GM21717 (cell line): ENCODE data around the gene DYRK1A.

Experiments used
- ATAC-seq: cut with Tn5 transposase; IDR thresholded peaks from one replicate; pipeline ENCODE4 v1.9.1; 2021; ENCODE audit warnings: mild to moderate bottlenecking, moderate library complexity; ENCODE audit not compliant: unreplicated experiment

Gene DYRK1A

GRCh38 chr21:37474342-37474741, 107.8 kb downstream of the DYRK1A start:
- ATAC-seq, result no peak

- no peak for ATAC-seq
Observed at GRCh38 chr21:37475186-37475868, 108.8 kb downstream of the DYRK1A start.

GRCh38 chr21:37478794-37479193, 112.2 kb downstream of the DYRK1A start:
- ATAC-seq, result no peak

GRCh38 chr21:37483776-37484175, 117.2 kb downstream of the DYRK1A start:
- no peak for ATAC-seq

GRCh38 chr21:37484535-37485474, 118.2 kb downstream of the DYRK1A start:
- ATAC-seq, result no peak

GRCh38 chr21:37489553-37489952, 123.0 kb downstream of the DYRK1A start:
- ATAC-seq, result no peak

- no peak for ATAC-seq
Observed at GRCh38 chr21:37490084-37490483, 123.5 kb downstream of the DYRK1A start.

- ATAC-seq, result no peak
Observed at GRCh38 chr21:37496972-37497371, 130.4 kb downstream of the DYRK1A start.

GRCh38 chr21:37498664-37499063, 132.1 kb downstream of the DYRK1A start:
- no peak for ATAC-seq

GRCh38 chr21:37502947-37503346, 136.4 kb downstream of the DYRK1A start:
- ATAC-seq, result no peak

- no peak for ATAC-seq
Observed at GRCh38 chr21:37503848-37504467, 137.4 kb downstream of the DYRK1A start.

- no peak for ATAC-seq
Observed at GRCh38 chr21:37505963-37506362, 139.4 kb downstream of the DYRK1A start.

- ATAC-seq, result no peak
Observed at GRCh38 chr21:37507716-37508115, 141.1 kb downstream of the DYRK1A start.

- no peak for ATAC-seq
Observed at GRCh38 chr21:37508341-37508740, 141.8 kb downstream of the DYRK1A start.

- ATAC-seq, result no peak
Observed at GRCh38 chr21:37509802-37510393, 143.3 kb downstream of the DYRK1A start.

GRCh38 chr21:37511848-37512247, 145.3 kb downstream of the DYRK1A start:
- no peak for ATAC-seq

GRCh38 chr21:37513383-37513782, 146.8 kb downstream of the DYRK1A start:
- ATAC-seq, result no peak

GRCh38 chr21:37514038-37514667, 147.6 kb downstream of the DYRK1A start:
- ATAC-seq, result no peak

- ATAC-seq, result no peak
Observed at GRCh38 chr21:37516998-37517397, 150.4 kb downstream of the DYRK1A start.

GRCh38 chr21:37520801-37521200, 154.2 kb downstream of the DYRK1A start:
- ATAC-seq, result no peak

- ATAC-seq, result no peak
Observed at GRCh38 chr21:37521658-37522057, 155.1 kb downstream of the DYRK1A start.
